ENCODE measurements around the gene PDZRN3. TPM values are rescaled to one million over a fixed set of nuclear protein-coding genes. Genes with fewer than 3 reads are reported as not detected.
"Not testable (repeated sequence)": the region's sequence is repeated elsewhere in the genome, so short reads cannot be mapped to it uniquely, and the experiment has no call there.

The PDZRN3 gene
- total RNA-seq, 2 donors from 2014 or later, result not detected

GRCh38 chr3:73571238-73571794 lies 53.4 kb downstream of the PDZRN3 start:
- DNase-seq (ENCODE audit: low spot score), result no peak
- no peaks in the 10 kb centered on the region for H3K4me1 Mint-ChIP-seq (ENCODE audit: low read depth in 2 of 2)
- peaks cover 7 to 16% of the 10 kb centered on the region in 2 donors for H3K27me3 Mint-ChIP-seq
- no peak for ATAC-seq
- H3K9me3 Mint-ChIP-seq, result peaks cover 5% of the 10 kb centered on the region
- H3K4me3 Mint-ChIP-seq, result no peak overlapping the region
- H3K36me3 Mint-ChIP-seq, result no peaks in the 10 kb centered on the region
- no peak overlapping the region for H3K27ac Mint-ChIP-seq

GRCh38 chr3:73569246-73569760 lies 55.4 kb downstream of the PDZRN3 start:
- no peak overlapping the region for H3K4me3 Mint-ChIP-seq
- H3K9me3 Mint-ChIP-seq, result peaks cover 9% of the 10 kb centered on the region
- H3K27me3 Mint-ChIP-seq, result peaks cover 7 to 16% of the 10 kb centered on the region in 2 donors
- no peaks in the 10 kb centered on the region for H3K36me3 Mint-ChIP-seq
- no peaks in the 10 kb centered on the region for H3K4me1 Mint-ChIP-seq (ENCODE audit: low read depth in 2 of 2)
- no peak for ATAC-seq
- no peak for DNase-seq (ENCODE audit: low spot score)
- H3K27ac Mint-ChIP-seq, result no peak overlapping the region

GRCh38 chr3:73568371-73568862 lies 56.3 kb downstream of the PDZRN3 start:
- Mint-ChIP-seq H3K27ac (no peak overlapping the region), H3K36me3 (no peaks in the 10 kb centered on the region), H3K4me1 (ENCODE audit: low read depth in 2 of 2) (no peaks in the 10 kb centered on the region), H3K27me3 (peaks cover 7 to 16% of the 10 kb centered on the region in 2 donors), H3K4me3 (no peak overlapping the region), H3K9me3 (peaks cover 10% of the 10 kb centered on the region)
- ATAC-seq (no peak), DNase-seq (ENCODE audit: low spot score) (no peak)

GRCh38 chr3:73565374-73565773 lies 59.4 kb downstream of the PDZRN3 start:
- not testable (repeated sequence) for H3K4me1 Mint-ChIP-seq (ENCODE audit: low read depth in 2 of 2); H3K27me3 Mint-ChIP-seq; H3K36me3 Mint-ChIP-seq; ATAC-seq; H3K27ac Mint-ChIP-seq; H3K9me3 Mint-ChIP-seq; H3K4me3 Mint-ChIP-seq; DNase-seq (ENCODE audit: low spot score)

GRCh38 chr3:73563896-73564582 lies 60.7 kb downstream of the PDZRN3 start:
- no peaks in the 10 kb centered on the region for H3K27me3 Mint-ChIP-seq
- H3K36me3 Mint-ChIP-seq, result no peaks in the 10 kb centered on the region
- no peaks in the 10 kb centered on the region for H3K4me1 Mint-ChIP-seq (ENCODE audit: low read depth in 2 of 2)
- no peak for ATAC-seq
- peaks cover 5% of the 10 kb centered on the region for H3K9me3 Mint-ChIP-seq
- no peak for DNase-seq (ENCODE audit: low spot score)
- no peak overlapping the region for H3K27ac Mint-ChIP-seq
- H3K4me3 Mint-ChIP-seq, result no peak overlapping the region

- ATAC-seq, result no peak
- no peaks in the 10 kb centered on the region for H3K36me3 Mint-ChIP-seq
- peaks cover 5% of the 10 kb centered on the region for H3K9me3 Mint-ChIP-seq
- H3K27me3 Mint-ChIP-seq, result no peaks in the 10 kb centered on the region
- no peak for DNase-seq (ENCODE audit: low spot score)
- H3K4me1 Mint-ChIP-seq (ENCODE audit: low read depth in 2 of 2), result no peaks in the 10 kb centered on the region
- no peak overlapping the region for H3K4me3 Mint-ChIP-seq
- no peak overlapping the region for H3K27ac Mint-ChIP-seq
These were observed 63.2 kb downstream of the PDZRN3 start for GRCh38 chr3:73561494-73561893.

GRCh38 chr3:73559749-73560148 lies 65.0 kb downstream of the PDZRN3 start:
- H3K27ac Mint-ChIP-seq, result no peak overlapping the region
- H3K27me3 Mint-ChIP-seq, result no peaks in the 10 kb centered on the region
- no peaks in the 10 kb centered on the region for H3K4me1 Mint-ChIP-seq (ENCODE audit: low read depth in 2 of 2)
- H3K36me3 Mint-ChIP-seq, result no peaks in the 10 kb centered on the region
- DNase-seq (ENCODE audit: low spot score) (no peak), ATAC-seq (no peak)
- peaks cover 5% of the 10 kb centered on the region for H3K9me3 Mint-ChIP-seq
- no peak overlapping the region for H3K4me3 Mint-ChIP-seq

GRCh38 chr3:73558727-73559075 lies 66.0 kb downstream of the PDZRN3 start:
- H3K27ac Mint-ChIP-seq, result no peak overlapping the region
- ATAC-seq (no peak), DNase-seq (ENCODE audit: low spot score) (no peak)
- H3K27me3 Mint-ChIP-seq, result no peaks in the 10 kb centered on the region
- no peaks in the 10 kb centered on the region for H3K9me3 Mint-ChIP-seq
- no peaks in the 10 kb centered on the region for H3K4me1 Mint-ChIP-seq (ENCODE audit: low read depth in 2 of 2)
- H3K4me3 Mint-ChIP-seq, result no peak overlapping the region
- H3K36me3 Mint-ChIP-seq, result no peaks in the 10 kb centered on the region

- DNase-seq (ENCODE audit: low spot score), result no peak
- H3K4me3 Mint-ChIP-seq, result no peak overlapping the region
These were observed 66.6 kb downstream of the PDZRN3 start for GRCh38 chr3:73557986-73558726.

GRCh38 chr3:73556520-73557372 lies 68.0 kb downstream of the PDZRN3 start:
- no peak for DNase-seq (ENCODE audit: low spot score)
- ATAC-seq, result no peak
- H3K27me3 Mint-ChIP-seq, result no peaks in the 10 kb centered on the region
- H3K9me3 Mint-ChIP-seq, result no peaks in the 10 kb centered on the region
- no peak overlapping the region for H3K4me3 Mint-ChIP-seq
- no peak overlapping the region for H3K27ac Mint-ChIP-seq
- no peaks in the 10 kb centered on the region for H3K4me1 Mint-ChIP-seq (ENCODE audit: low read depth in 2 of 2)
- H3K36me3 Mint-ChIP-seq, result no peaks in the 10 kb centered on the region

More at GRCh38 chr3:73557986-73558726, 66.6 kb downstream of the PDZRN3 start:
- no peak for ATAC-seq
- Mint-ChIP-seq H3K27me3 (no peaks in the 10 kb centered on the region), H3K27ac (no peak overlapping the region), H3K36me3 (no peaks in the 10 kb centered on the region), H3K4me1 (ENCODE audit: low read depth in 2 of 2) (no peaks in the 10 kb centered on the region), H3K9me3 (no peaks in the 10 kb centered on the region)

- H3K4me1 Mint-ChIP-seq (ENCODE audit: low read depth in 2 of 2), result no peaks in the 10 kb centered on the region
- no peak for ATAC-seq
- H3K9me3 Mint-ChIP-seq, result no peaks in the 10 kb centered on the region
- no peaks in the 10 kb centered on the region for H3K27me3 Mint-ChIP-seq
- no peak overlapping the region for H3K27ac Mint-ChIP-seq
- H3K4me3 Mint-ChIP-seq, result no peak overlapping the region
- DNase-seq (ENCODE audit: low spot score), result no peak
- no peaks in the 10 kb centered on the region for H3K36me3 Mint-ChIP-seq
These were observed 69.7 kb downstream of the PDZRN3 start for GRCh38 chr3:73555076-73555475.

GRCh38 chr3:73552700-73553099 lies 72.0 kb downstream of the PDZRN3 start:
- Mint-ChIP-seq H3K27ac (no peak overlapping the region), H3K27me3 (no peaks in the 10 kb centered on the region), H3K36me3 (no peaks in the 10 kb centered on the region), H3K9me3 (no peaks in the 10 kb centered on the region), H3K4me1 (ENCODE audit: low read depth in 2 of 2) (no peaks in the 10 kb centered on the region), H3K4me3 (no peak overlapping the region)
- ATAC-seq (no peak), DNase-seq (ENCODE audit: low spot score) (no peak)

- Mint-ChIP-seq H3K27ac (no peak overlapping the region), H3K9me3 (no peaks in the 10 kb centered on the region), H3K4me1 (ENCODE audit: low read depth in 2 of 2) (no peaks in the 10 kb centered on the region), H3K4me3 (no peak overlapping the region), H3K36me3 (no peaks in the 10 kb centered on the region), H3K27me3 (no peaks in the 10 kb centered on the region)
- ATAC-seq, result no peak
- DNase-seq (ENCODE audit: low spot score), result no peak
These were observed 74.7 kb downstream of the PDZRN3 start for GRCh38 chr3:73550032-73550431.

Data from natural killer cell treated with Interleukin-12 subunit alpha and Interleukin-12 subunit beta and Interleukin-15 and Interleukin-18, amount 100 ng/mL, for 72 hours (primary cell).